ENCODE measurements around the gene ENPEP.
"Not testable (repeated sequence)": the region's sequence is repeated elsewhere in the genome, so short reads cannot be mapped to it uniquely, and the experiment has no call there.

Gene ENPEP

GRCh38 chr4:110480746-110481271 lies 4.9 kb downstream of the ENPEP start:
- DNase-seq: no peak
- in situ Hi-C loops (cut with MboI; ENCODE audit: low pct_unique_long_range_greater_than_20kb, low sequenced_read_pairs): no loop called here

- no peak for DNase-seq
- in situ Hi-C loops (cut with MboI; ENCODE audit: low pct_unique_long_range_greater_than_20kb, low sequenced_read_pairs): no loop called here
Measured at GRCh38 chr4:110483516-110483915, 7.6 kb downstream of the ENPEP start.

- DNase-seq: no peak
- in situ Hi-C loops (cut with MboI; ENCODE audit: low pct_unique_long_range_greater_than_20kb, low sequenced_read_pairs): no loop called here
Measured at GRCh38 chr4:110484029-110484428, 8.1 kb downstream of the ENPEP start.

- DNase-seq: peak; percentile 50
- in situ Hi-C loops (cut with MboI; ENCODE audit: low pct_unique_long_range_greater_than_20kb, low sequenced_read_pairs): no loop called here
Measured at GRCh38 chr4:110484767-110485166, 8.8 kb downstream of the ENPEP start.

- DNase-seq: no peak
- in situ Hi-C loops (cut with MboI; ENCODE audit: low pct_unique_long_range_greater_than_20kb, low sequenced_read_pairs): no loop called here
Measured at GRCh38 chr4:110485452-110485851, 9.5 kb downstream of the ENPEP start.

- in situ Hi-C loops (cut with MboI; ENCODE audit: low pct_unique_long_range_greater_than_20kb, low sequenced_read_pairs): no loop called here
- no peak for DNase-seq
Measured at GRCh38 chr4:110486256-110486655, 10.3 kb downstream of the ENPEP start.

GRCh38 chr4:110486850-110487249 lies 10.9 kb downstream of the ENPEP start:
- in situ Hi-C loops (cut with MboI; ENCODE audit: low pct_unique_long_range_greater_than_20kb, low sequenced_read_pairs); DNase-seq: not testable (repeated sequence)

- in situ Hi-C loops (cut with MboI; ENCODE audit: low pct_unique_long_range_greater_than_20kb, low sequenced_read_pairs): no loop called here
- DNase-seq: no peak
Measured at GRCh38 chr4:110487873-110488272, 11.9 kb downstream of the ENPEP start.

GRCh38 chr4:110489901-110490508 lies 14.1 kb downstream of the ENPEP start:
- DNase-seq: no peak
- in situ Hi-C loops (cut with MboI; ENCODE audit: low pct_unique_long_range_greater_than_20kb, low sequenced_read_pairs): no loop called here

- peak; percentile 43 for DNase-seq
Measured at GRCh38 chr4:110492522-110492921, 16.6 kb downstream of the ENPEP start.

GRCh38 chr4:110493520-110493919 lies 17.6 kb downstream of the ENPEP start:
- in situ Hi-C loops (cut with MboI; ENCODE audit: low pct_unique_long_range_greater_than_20kb, low sequenced_read_pairs): no loop called here

More at GRCh38 chr4:110492522-110492921, 16.6 kb downstream of the ENPEP start:
- in situ Hi-C loops (cut with MboI; ENCODE audit: low pct_unique_long_range_greater_than_20kb, low sequenced_read_pairs): no loop called here

GRCh38 chr4:110498420-110498819 lies 22.5 kb downstream of the ENPEP start:
- DNase-seq: no peak
- in situ Hi-C loops (cut with MboI; ENCODE audit: low pct_unique_long_range_greater_than_20kb, low sequenced_read_pairs): no loop called here

More at GRCh38 chr4:110493520-110493919, 17.6 kb downstream of the ENPEP start:
- DNase-seq: no peak

- DNase-seq: no peak
- in situ Hi-C loops (cut with MboI; ENCODE audit: low pct_unique_long_range_greater_than_20kb, low sequenced_read_pairs): no loop called here
Measured at GRCh38 chr4:110499126-110499525, 23.2 kb downstream of the ENPEP start.

GRCh38 chr4:110501826-110502225 lies 25.9 kb downstream of the ENPEP start:
- in situ Hi-C loops (cut with MboI; ENCODE audit: low pct_unique_long_range_greater_than_20kb, low sequenced_read_pairs): loop anchor here (25.0 kb wide), 1 partner anchor 165 kb away; no protein-coding TSS in a partner anchor
- DNase-seq: no peak

GRCh38 chr4:110503270-110504083 lies 27.5 kb downstream of the ENPEP start:
- in situ Hi-C loops (cut with MboI; ENCODE audit: low pct_unique_long_range_greater_than_20kb, low sequenced_read_pairs): loop anchor here (25.0 kb wide), 1 partner anchor 166 kb away; no protein-coding TSS in a partner anchor
- DNase-seq: no peak

- no peak for DNase-seq
- in situ Hi-C loops (cut with MboI; ENCODE audit: low pct_unique_long_range_greater_than_20kb, low sequenced_read_pairs): loop anchor here (25.0 kb wide), 1 partner anchor 167 kb away; no protein-coding TSS in a partner anchor
Measured at GRCh38 chr4:110504084-110504435, 28.1 kb downstream of the ENPEP start.

- no peak for DNase-seq
- in situ Hi-C loops (cut with MboI; ENCODE audit: low pct_unique_long_range_greater_than_20kb, low sequenced_read_pairs): loop anchor here (25.0 kb wide), 1 partner anchor 168 kb away; no protein-coding TSS in a partner anchor
Measured at GRCh38 chr4:110505440-110505839, 29.5 kb downstream of the ENPEP start.

- no peak for DNase-seq
- in situ Hi-C loops (cut with MboI; ENCODE audit: low pct_unique_long_range_greater_than_20kb, low sequenced_read_pairs): loop anchor here (25.0 kb wide), 1 partner anchor 172 kb away; no protein-coding TSS in a partner anchor
Measured at GRCh38 chr4:110508827-110509710, 33.1 kb downstream of the ENPEP start.

- in situ Hi-C loops (cut with MboI; ENCODE audit: low pct_unique_long_range_greater_than_20kb, low sequenced_read_pairs): loop anchor here (25.0 kb wide), 1 partner anchor 173 kb away; no protein-coding TSS in a partner anchor
- no peak for DNase-seq
Measured at GRCh38 chr4:110510277-110510676, 34.3 kb downstream of the ENPEP start.

All from KBM-7 (cell line).